Measurements from ENCODE around the gene OTX1.
"Not testable (repeated sequence)": the region's sequence is repeated elsewhere in the genome, so short reads cannot be mapped to it uniquely, and the experiment has no call there.

OTX1 gene

GRCh38 chr2:63066838-63067237 lies 16.2 kb downstream of the OTX1 start:
- no peak for DNase-seq (ENCODE audit: low read depth)
- no peak overlapping the region for H3K4me3 ChIP-seq (ENCODE audit: low read depth, low read length)
- TF ChIP-seq MYC (IDR thresholded peaks at IDR 0.05; ENCODE audit: low read depth, low read length) (no peak), POLR2A (IDR thresholded peaks at IDR 0.05; ENCODE audit: extremely low read depth, insufficient read length) (no peak), MAX (IDR thresholded peaks at IDR 0.05; ENCODE audit: low read depth, low read length) (no peak)
- TF ChIP-seq, protein P1, sequence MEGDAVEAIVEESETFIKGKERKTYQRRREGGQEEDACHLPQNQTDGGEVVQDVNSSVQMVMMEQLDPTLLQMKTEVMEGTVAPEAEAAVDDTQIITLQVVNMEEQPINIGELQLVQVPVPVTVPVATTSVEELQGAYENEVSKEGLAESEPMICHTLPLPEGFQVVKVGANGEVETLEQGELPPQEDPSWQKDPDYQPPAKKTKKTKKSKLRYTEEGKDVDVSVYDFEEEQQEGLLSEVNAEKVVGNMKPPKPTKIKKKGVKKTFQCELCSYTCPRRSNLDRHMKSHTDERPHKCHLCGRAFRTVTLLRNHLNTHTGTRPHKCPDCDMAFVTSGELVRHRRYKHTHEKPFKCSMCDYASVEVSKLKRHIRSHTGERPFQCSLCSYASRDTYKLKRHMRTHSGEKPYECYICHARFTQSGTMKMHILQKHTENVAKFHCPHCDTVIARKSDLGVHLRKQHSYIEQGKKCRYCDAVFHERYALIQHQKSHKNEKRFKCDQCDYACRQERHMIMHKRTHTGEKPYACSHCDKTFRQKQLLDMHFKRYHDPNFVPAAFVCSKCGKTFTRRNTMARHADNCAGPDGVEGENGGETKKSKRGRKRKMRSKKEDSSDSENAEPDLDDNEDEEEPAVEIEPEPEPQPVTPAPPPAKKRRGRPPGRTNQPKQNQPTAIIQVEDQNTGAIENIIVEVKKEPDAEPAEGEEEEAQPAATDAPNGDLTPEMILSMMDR (IDR thresholded peaks at IDR 0.05; ENCODE audit: low read depth, low read length) = no peak

GRCh38 chr2:63071664-63072063 lies 21.0 kb downstream of the OTX1 start:
- H3K4me3 ChIP-seq (ENCODE audit: low read depth, low read length) = no peak overlapping the region
- no peak for TF ChIP-seq MAX (IDR thresholded peaks at IDR 0.05; ENCODE audit: low read depth, low read length)
- no peak for TF ChIP-seq POLR2A (IDR thresholded peaks at IDR 0.05; ENCODE audit: extremely low read depth, insufficient read length)
- no peak for TF ChIP-seq MYC (IDR thresholded peaks at IDR 0.05; ENCODE audit: low read depth, low read length)
- TF ChIP-seq, protein P1 (IDR thresholded peaks at IDR 0.05; ENCODE audit: low read depth, low read length) = no peak
- DNase-seq (ENCODE audit: low read depth) = no peak

- no peak for DNase-seq (ENCODE audit: low read depth)
- TF ChIP-seq POLR2A (IDR thresholded peaks at IDR 0.05; ENCODE audit: extremely low read depth, insufficient read length) = no peak
- TF ChIP-seq, protein P1 (IDR thresholded peaks at IDR 0.05; ENCODE audit: low read depth, low read length) = no peak
- TF ChIP-seq MAX (IDR thresholded peaks at IDR 0.05; ENCODE audit: low read depth, low read length) = no peak
- TF ChIP-seq MYC (IDR thresholded peaks at IDR 0.05; ENCODE audit: low read depth, low read length) = no peak
These were observed 23.4 kb downstream of the OTX1 start for GRCh38 chr2:63073994-63074393.

DNA sequence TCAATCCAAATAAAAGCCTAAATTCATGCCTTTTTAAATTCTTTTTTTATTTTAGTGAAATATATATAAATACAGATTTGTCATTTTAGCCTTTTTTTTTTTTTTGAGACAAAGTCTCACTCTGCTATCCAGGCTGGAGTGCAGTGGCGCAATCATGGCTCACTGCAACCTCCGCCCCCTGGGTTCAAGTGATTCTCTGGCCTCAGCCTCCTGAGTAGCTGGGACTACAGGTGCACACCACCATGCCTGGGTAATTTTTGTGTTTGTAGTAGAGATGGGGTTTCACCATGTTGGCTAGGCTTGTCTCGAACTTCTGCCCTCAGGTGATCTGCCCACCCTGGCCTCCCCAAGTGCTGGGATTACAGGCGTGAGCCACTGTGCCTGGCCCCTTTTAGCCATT lies 23.8 kb downstream of the OTX1 start:
- H3K4me3 ChIP-seq (ENCODE audit: low read depth, low read length); DNase-seq (ENCODE audit: low read depth): not testable (repeated sequence)

More at GRCh38 chr2:63073994-63074393, 23.4 kb downstream of the OTX1 start:
- no peak overlapping the region for H3K4me3 ChIP-seq (ENCODE audit: low read depth, low read length)

DNA sequence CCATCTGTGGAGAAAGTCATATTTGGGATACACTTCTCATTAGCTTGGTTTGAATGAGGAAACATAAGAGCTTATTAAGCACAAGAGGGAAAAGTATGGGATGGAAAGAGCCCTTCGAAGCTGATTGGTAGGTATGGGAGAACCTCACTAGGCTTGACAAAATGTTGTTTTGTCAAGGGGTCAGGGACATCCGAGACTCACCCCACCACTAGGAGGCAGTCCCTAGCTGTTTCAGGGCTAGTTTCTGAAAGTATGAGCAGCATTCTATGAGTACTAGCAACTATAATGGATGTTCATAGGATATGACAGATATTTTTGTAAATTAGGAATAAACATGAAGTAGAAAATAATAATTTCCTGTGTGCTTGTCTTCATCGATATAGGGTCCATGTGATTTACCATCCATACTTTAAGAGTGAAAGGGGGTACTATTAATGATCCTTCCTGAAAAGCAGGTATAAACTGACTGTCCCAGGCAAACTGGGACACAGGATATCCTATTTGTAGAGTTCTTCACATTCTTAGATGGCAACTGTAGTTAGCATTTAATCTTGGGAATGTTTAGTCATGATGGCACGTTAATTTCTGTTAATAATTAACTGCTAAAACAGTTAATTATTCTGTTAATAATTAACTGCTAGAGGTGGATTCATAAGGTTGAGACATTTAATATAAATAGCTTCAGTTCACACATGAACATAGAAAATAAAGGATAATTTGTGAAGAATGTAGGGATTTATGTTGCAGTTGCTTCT lies 28.4 kb downstream of the OTX1 start:
- no peak overlapping the region for H3K4me3 ChIP-seq (ENCODE audit: low read depth, low read length)
- DNase-seq (ENCODE audit: low read depth) = peak; percentile 63
- no peak for TF ChIP-seq MYC (IDR thresholded peaks at IDR 0.05; ENCODE audit: low read depth, low read length)
- TF ChIP-seq, protein P1 (IDR thresholded peaks at IDR 0.05; ENCODE audit: low read depth, low read length) = peak; percentile 54

GRCh38 chr2:63081404-63081803 lies 30.8 kb downstream of the OTX1 start:
- DNase-seq (ENCODE audit: low read depth) = no peak
- TF ChIP-seq, protein P1 (IDR thresholded peaks at IDR 0.05; ENCODE audit: low read depth, low read length) = no peak
- TF ChIP-seq POLR2A (IDR thresholded peaks at IDR 0.05; ENCODE audit: extremely low read depth, insufficient read length) = no peak
- no peak for TF ChIP-seq MAX (IDR thresholded peaks at IDR 0.05; ENCODE audit: low read depth, low read length)
- no peak for TF ChIP-seq MYC (IDR thresholded peaks at IDR 0.05; ENCODE audit: low read depth, low read length)
- H3K4me3 ChIP-seq (ENCODE audit: low read depth, low read length) = no peak overlapping the region
